HUES64 (cell line): ENCODE data around the gene GLUD1. TPM values are rescaled to one million over a fixed set of nuclear protein-coding genes. Genes with fewer than 3 reads are reported as not detected.
"Not testable (repeated sequence)": the region's sequence is repeated elsewhere in the genome, so short reads cannot be mapped to it uniquely, and the experiment has no call there.

Experiments
- H3K27ac ChIP-seq: 2 replicates; pipeline ENCODE4 v1.7.0; 2013; ENCODE audit warnings: low read depth, low read length, inconsistent platforms
- H3K27me3 ChIP-seq: 2 replicates; pipeline ENCODE4 v1.6.1; 2013; ENCODE audit warnings: mild to moderate bottlenecking, low read length; ENCODE audit not compliant: insufficient read depth
- H3K36me3 ChIP-seq: 2 replicates; pipeline ENCODE4 v1.6.1; 2013; ENCODE audit warnings: mild to moderate bottlenecking, low read length; ENCODE audit not compliant: insufficient read depth
- H3K4me1 ChIP-seq: 2 replicates; pipeline ENCODE4 v1.6.1; 2013; ENCODE audit warnings: mild to moderate bottlenecking, low read length, moderate library complexity; ENCODE audit not compliant: insufficient read depth
- H3K4me3 ChIP-seq: 2 replicates; pipeline ENCODE4 v1.5.1; 2013; ENCODE audit warnings: mild to moderate bottlenecking, low read length, moderate library complexity
- H3K9ac ChIP-seq: 2 replicates; pipeline ENCODE4 v1.6.1; 2013; ENCODE audit warnings: mild to moderate bottlenecking, low read depth, low read length
- H3K9me3 ChIP-seq: 2 replicates; pipeline ENCODE4 v1.6.1; 2013; ENCODE audit warnings: low read depth, low read length; ENCODE audit not compliant: insufficient read depth
- WGBS: fragments of 150-250, 120-280 bp; methylation state at CpG from one replicate; pipeline ENCODE4 v1.1.7; 2013; ENCODE audit warnings: missing lambda C conversion rate; 5-methylcytosine and 5-hydroxymethylcytosine counted together
- polyA plus RNA-seq, 2 experiments: library from polyadenylated mRNA; stranded (reverse); fragments of 50-300 nt; gene quantifications; one replicate each; pipeline ENCODE4 v1.2.3, GENCODE V29; 2013

The GLUD1 gene
- 76.2 TPM for polyA plus RNA-seq (2013, experiment 1 of 2)
- 81.8 TPM for polyA plus RNA-seq (2013, experiment 2 of 2)

DNA sequence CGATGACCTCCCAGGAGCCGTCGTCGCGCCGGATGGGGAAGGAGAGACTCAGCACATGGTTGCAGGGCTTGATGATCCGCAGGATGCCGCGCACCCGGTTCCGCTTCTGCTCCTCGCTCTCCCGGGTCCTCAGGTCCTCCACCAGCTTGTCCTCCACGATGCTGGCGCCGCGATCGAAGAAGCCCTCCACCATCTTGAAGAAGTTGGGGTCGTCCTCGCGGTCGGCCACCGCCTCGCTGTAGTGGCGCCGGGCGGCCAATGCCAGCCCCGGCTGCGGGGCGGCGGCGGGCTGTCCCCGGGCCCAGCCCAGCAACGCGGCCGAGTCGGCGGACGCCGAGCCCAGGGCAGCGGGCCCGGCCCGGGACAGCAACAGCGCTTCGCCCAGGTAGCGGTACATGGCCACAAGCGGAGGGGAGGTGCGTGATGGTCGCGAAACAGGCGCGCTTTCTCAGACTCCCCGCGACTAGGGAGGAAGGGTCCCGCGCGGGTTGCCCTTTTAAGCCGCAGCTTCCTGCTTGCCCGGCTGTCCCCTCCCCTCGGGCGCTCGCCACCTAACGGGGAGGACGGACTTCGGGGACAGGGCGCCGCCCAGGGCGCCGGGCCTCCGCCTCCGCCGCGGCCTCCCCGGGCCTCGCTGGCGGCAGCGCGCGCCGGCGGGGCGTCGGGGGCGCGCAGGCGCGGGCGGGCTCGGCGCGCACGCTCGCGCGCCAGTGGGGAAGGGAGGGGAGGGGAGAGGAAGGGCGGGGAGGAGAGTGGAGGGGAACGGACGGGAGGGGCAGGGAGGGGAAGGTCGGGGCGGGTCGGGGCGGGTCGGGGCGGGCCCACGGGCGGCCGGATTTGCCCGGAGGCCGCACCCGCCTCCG lies at the start of gene GLUD1, which contains the start of gene SHLD2:
TSS of gene GLUD1 (minus strand) at position 471 of the 863 bp plus-strand sequence. CDS start at position 397, 74 bp downstream.
TSS of gene SHLD2 (plus strand) at position 834 of the 863 bp plus-strand sequence. CDS start 56,149 bp downstream, outside the sequence.
- peak within 1 kb of the TSS; percentile 77 for H3K4me3 ChIP-seq
- no peaks in the 10 kb centered on the region for H3K27me3 ChIP-seq
- WGBS: under 1% methylated on average over 97 of the region's 111 CpGs

DNA sequence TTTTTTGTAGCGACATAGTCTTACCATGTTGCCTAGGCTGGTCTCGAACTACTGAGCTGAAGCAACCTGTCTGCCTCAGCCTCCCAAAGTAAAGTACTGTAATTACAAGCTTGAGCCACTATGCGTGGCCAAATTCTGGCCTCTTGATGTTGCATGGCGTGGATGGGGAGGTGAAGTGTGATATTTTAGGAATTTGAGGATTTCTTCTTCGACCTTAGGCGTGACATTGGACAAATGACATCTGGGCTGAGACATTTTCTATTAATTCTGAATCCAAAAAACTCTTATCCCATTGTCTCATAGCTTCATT lies 48.4 kb upstream of the GLUD1 start:
- H3K9ac ChIP-seq, H3K4me1 ChIP-seq, H3K9me3 ChIP-seq, H3K4me3 ChIP-seq, H3K36me3 ChIP-seq, H3K27me3 ChIP-seq, H3K27ac ChIP-seq: not testable (repeated sequence)
- WGBS: 95% methylated on average over 6 of the region's 6 CpGs

More for the DNA sequence above, at the start of gene GLUD1, which contains the start of gene SHLD2:
- H3K4me1 ChIP-seq: peaks cover 20% of the 10 kb centered on the region
- H3K9ac ChIP-seq: peak within 1 kb of the TSS; percentile 91
- no peaks in the 10 kb centered on the region for H3K9me3 ChIP-seq
- peaks cover 27% of the 10 kb centered on the region for H3K36me3 ChIP-seq
- peak within 1 kb of the TSS; percentile 87 for H3K27ac ChIP-seq

DNA sequence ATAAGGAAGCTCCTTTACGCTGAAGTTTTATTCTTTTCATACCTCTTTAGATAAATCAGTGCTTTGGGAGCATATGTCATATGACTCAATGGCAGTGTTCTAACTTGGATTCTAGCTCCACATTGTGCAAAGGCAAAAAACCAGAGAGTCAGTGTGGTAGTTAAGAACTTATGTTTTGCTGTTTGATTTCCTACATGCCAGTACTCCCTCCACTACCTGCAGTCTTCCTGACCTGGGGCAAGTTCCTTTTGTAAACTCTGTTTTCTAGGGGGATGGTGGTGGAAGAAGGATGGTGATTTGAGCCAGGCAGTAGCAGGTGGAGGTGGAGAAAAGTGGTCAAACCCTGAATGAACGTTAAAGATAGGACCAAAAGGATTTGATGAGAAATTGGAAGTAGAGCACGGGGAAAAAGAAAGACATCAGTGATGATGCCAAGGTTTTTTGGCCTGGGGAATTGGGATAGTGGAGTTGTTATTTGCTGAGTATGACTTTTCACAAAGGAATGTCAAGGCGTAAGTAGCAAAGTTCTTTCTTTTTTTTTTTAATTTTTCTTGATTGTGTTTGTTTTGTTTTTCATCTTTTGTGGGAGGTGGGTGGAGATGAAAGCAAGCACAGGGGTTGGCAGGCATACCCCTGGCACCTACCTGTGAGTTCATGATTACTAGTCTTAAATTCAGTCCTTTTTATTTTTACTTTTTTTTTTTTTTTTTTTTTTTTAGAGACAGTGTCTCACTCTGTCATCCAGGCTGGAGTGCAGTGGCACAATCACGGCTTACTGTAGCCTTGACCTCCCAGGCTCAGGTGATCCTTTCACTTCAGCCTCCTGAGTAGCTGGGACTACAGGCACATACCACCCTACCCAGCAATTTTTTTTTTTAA lies 47.8 kb upstream of the GLUD1 start:
- H3K9ac ChIP-seq, H3K27ac ChIP-seq, H3K9me3 ChIP-seq, H3K4me3 ChIP-seq, H3K36me3 ChIP-seq, H3K27me3 ChIP-seq, H3K4me1 ChIP-seq: not testable (repeated sequence)
- 87% methylated on average over 4 of the region's 5 CpGs for WGBS

DNA sequence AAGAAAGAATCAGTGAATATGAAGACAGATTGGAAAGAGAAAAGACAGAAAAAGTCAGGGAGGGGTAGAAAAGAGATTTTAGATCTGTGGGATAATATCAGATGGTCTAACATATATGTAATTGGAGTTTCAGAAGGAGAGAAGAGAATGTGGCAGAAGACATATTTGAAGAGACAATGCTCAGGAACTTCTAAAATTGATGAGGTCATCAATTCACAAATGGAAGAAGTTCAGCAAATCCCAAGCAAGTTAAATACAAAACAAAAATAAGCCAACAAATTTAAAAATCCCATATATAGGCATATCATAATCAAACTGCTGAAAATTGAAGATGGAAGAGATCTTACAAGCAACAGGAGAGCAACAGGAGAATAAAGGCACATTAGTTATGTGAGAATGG lies 42.8 kb upstream of the GLUD1 start:
- H3K27ac ChIP-seq, H3K27me3 ChIP-seq, H3K36me3 ChIP-seq, H3K9me3 ChIP-seq, H3K4me3 ChIP-seq, H3K4me1 ChIP-seq, H3K9ac ChIP-seq: not testable (repeated sequence)

DNA sequence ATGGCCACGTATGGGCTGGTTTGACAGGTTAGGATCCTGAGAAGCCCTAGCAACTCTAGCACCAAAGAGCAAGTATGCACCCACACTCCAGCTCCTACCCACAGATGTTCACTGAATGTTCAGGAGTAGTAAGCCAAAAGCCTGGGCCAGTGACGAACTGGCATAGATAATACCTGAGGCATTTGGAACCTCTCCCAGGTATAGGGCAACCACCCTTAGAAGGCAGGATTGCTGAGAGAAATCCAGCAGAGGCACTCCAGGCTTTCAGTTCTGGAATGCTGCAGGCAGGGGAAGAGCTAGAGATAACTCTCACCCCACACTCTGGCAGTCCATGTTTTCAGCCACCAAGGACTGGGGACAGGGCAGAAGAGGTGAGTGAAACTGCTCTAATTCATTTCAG lies 39.8 kb upstream of the GLUD1 start:
- not testable (repeated sequence) for H3K9me3 ChIP-seq, H3K9ac ChIP-seq, H3K27ac ChIP-seq, H3K4me1 ChIP-seq, H3K4me3 ChIP-seq, H3K27me3 ChIP-seq, H3K36me3 ChIP-seq
- 88% methylated on average over 2 of the region's 2 CpGs for WGBS

DNA sequence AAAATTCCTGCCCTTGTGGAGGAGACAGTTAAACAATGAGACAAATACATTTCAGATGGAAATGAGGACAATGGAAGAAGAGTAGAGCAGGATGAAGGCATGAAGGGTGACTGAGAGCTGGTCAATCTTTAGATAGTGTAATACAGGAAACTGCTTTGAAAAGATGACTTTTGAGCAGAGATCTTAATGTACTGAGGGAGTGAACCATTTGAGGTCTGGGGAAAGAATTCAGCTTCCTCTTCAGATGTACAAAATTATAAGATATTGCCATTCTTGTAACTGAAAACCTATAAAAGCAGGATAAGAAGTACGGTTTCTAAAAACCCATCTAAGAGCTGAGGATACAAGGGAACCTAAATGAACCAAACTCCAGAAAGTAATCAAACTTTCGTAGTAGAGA lies 39.3 kb upstream of the GLUD1 start:
- 94% methylated on average over 1 of the region's 2 CpGs for WGBS
- not testable (repeated sequence) for H3K9me3 ChIP-seq, H3K36me3 ChIP-seq, H3K4me3 ChIP-seq, H3K9ac ChIP-seq, H3K4me1 ChIP-seq, H3K27me3 ChIP-seq, H3K27ac ChIP-seq

DNA sequence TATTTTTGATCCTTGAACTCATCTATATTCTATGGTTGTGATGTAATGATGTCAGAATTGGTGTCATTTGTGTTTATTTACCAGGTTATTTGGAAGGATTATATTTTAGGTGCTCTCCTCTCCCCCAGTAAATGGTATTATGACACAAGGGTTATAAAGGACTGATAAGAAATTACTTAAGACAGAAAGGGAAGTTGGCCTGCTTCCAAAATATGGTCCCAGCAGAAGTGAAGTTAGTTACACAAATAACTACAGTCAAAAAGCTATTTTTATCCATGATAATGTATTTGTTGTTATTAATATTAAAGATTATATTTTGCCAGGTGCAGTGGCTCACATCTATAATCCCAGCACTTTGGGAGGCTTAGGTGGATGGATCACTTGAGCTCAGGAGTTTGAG lies 37.5 kb upstream of the GLUD1 start:
- not testable (repeated sequence) for H3K27ac ChIP-seq, H3K27me3 ChIP-seq, H3K9ac ChIP-seq, H3K4me3 ChIP-seq, H3K36me3 ChIP-seq, H3K9me3 ChIP-seq, H3K4me1 ChIP-seq

DNA sequence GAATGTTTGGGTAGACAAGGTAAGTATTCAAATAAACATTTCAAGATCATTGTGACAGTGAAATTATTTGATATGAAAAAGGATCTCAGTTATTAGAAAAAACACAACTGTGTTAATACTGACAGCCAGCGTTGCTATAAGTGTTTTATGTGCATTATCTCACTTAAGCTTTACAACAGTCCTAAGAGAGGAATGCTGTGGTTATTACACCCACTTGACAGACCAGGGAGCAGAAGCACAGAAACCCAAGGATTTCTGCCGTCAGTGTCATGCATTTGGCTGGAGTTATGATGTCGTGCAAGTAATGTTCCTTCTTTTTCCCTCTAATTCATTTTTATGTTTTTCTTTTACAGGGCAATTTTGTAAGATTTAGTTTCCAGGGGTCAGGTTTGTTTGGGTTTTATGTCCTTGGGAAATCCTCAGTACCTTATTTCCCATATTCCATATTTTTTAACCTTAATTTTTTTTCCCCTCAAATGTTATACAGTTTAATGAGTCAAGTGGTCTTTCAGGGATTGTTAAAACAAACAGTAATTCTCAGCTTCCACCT lies 33.0 kb upstream of the GLUD1 start:
- WGBS: 71% methylated on average over 2 of the region's 3 CpGs
- not testable (repeated sequence) for H3K36me3 ChIP-seq

DNA sequence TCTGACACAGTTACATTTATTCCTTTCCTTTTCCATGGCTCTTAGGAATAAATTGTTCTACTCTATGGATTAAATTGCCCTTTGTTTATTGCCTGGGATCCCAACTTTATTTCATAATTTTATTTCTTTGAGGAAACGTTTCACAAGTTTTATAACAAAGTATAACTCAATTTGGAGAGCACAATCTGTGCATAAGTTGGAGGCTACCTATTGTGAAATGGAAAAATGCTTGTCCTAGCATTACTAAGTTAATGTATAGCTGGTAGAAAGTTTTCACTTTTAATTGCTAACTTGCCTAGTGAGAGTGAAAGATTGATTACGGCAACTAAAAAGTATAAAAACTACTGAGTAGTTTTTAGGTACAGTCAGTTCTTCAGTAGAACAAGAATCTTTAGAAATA lies 32.4 kb upstream of the GLUD1 start:
- WGBS: no CpG with 5 or more reads among the region's 2 CpGs
- not testable (repeated sequence) for H3K9ac ChIP-seq, H3K4me3 ChIP-seq, H3K4me1 ChIP-seq, H3K27me3 ChIP-seq, H3K36me3 ChIP-seq, H3K27ac ChIP-seq, H3K9me3 ChIP-seq

More for the DNA sequence above, 33.0 kb upstream of the GLUD1 start:
- not testable (repeated sequence) for H3K27ac ChIP-seq, H3K9me3 ChIP-seq, H3K4me3 ChIP-seq, H3K9ac ChIP-seq, H3K27me3 ChIP-seq, H3K4me1 ChIP-seq

DNA sequence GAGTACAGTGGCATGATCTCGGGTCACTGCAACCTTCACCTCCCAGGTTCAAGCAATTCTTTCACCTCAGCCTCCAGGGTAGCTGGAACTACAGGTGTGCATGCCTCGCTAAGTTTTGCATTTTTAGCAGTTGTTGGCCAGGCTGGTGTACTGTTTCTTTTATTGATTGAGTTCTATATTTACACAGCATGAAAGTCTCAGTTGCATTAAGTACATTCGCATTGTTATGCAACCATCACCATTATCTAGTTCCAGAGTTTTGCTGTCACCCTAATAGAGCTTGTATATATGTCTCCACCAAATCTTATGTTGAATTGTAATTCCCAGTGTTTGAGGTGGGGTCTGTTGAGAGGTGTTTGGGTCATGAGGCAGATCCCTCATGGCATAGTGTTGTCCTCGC lies 28.7 kb upstream of the GLUD1 start:
- WGBS: 100% methylated on average over 1 of the region's 4 CpGs
- H3K4me3 ChIP-seq, H3K4me1 ChIP-seq, H3K9ac ChIP-seq, H3K27me3 ChIP-seq, H3K36me3 ChIP-seq, H3K27ac ChIP-seq, H3K9me3 ChIP-seq: not testable (repeated sequence)

DNA sequence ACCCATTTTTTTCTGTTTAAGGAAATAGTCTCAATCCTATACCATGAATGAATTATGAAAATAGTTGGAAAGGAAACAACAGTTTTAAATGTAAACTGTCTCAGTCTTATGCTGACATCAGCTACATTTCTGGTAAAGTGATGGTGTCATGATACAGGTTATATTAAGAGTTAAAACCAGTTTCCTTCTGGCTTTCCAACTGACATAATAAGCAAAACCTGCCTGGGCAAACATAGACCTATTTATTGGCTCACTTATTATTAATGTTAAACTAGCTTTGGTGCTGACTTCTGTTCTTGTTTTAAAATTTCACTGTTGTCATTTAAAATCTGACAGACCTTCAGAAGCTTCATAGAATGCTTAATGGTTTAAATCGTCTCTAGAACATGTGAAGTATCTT lies 24.4 kb upstream of the GLUD1 start:
- not testable (repeated sequence) for H3K36me3 ChIP-seq, H3K4me1 ChIP-seq, H3K9me3 ChIP-seq, H3K9ac ChIP-seq, H3K4me3 ChIP-seq, H3K27ac ChIP-seq, H3K27me3 ChIP-seq
- no CpG with 5 or more reads among the region's 1 CpG for WGBS
